WI38 (cell line): ENCODE results near the gene ECE2.
A peak's percentile ranks its signal among the peaks of the same experiment; 100 is the strongest.

Experiments
- H3K4me3 ChIP-seq: 2 replicates; pipeline ENCODE4 v1.5.1; 2011; ENCODE audit warnings: low read depth, mild to moderate bottlenecking, control low read depth, low read length
- TF ChIP-seq, protein P1 (sequence below): IDR thresholded peaks from 2 replicates; pipeline ENCODE4 v1.5.1; 2012; ENCODE audit warnings: low read depth, mild to moderate bottlenecking, control low read depth, low read length

The ECE2 gene

DNA sequence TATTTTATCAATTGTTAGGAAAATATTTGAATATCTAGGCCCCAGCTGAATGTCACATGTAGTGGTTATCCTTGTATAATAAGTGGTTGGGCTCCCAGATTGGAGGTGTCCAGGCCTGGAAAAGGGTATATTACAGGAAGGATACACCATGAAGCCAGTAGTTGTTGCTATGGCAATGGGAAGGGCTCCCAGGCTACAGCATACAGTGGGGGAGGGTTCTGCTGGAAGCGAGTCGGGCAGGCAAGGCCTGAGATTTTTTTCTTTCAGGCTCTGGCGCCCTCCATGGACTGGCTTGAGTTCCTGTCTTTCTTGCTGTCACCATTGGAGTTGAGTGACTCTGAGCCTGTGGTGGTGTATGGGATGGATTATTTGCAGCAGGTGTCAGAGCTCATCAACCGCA, 8.9 kb downstream of the ECE2 start:
- TF ChIP-seq, protein P1, sequence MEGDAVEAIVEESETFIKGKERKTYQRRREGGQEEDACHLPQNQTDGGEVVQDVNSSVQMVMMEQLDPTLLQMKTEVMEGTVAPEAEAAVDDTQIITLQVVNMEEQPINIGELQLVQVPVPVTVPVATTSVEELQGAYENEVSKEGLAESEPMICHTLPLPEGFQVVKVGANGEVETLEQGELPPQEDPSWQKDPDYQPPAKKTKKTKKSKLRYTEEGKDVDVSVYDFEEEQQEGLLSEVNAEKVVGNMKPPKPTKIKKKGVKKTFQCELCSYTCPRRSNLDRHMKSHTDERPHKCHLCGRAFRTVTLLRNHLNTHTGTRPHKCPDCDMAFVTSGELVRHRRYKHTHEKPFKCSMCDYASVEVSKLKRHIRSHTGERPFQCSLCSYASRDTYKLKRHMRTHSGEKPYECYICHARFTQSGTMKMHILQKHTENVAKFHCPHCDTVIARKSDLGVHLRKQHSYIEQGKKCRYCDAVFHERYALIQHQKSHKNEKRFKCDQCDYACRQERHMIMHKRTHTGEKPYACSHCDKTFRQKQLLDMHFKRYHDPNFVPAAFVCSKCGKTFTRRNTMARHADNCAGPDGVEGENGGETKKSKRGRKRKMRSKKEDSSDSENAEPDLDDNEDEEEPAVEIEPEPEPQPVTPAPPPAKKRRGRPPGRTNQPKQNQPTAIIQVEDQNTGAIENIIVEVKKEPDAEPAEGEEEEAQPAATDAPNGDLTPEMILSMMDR = peak; percentile 38; the same call in 1 of the 2 replicates
- no peak overlapping the region for H3K4me3 ChIP-seq

DNA sequence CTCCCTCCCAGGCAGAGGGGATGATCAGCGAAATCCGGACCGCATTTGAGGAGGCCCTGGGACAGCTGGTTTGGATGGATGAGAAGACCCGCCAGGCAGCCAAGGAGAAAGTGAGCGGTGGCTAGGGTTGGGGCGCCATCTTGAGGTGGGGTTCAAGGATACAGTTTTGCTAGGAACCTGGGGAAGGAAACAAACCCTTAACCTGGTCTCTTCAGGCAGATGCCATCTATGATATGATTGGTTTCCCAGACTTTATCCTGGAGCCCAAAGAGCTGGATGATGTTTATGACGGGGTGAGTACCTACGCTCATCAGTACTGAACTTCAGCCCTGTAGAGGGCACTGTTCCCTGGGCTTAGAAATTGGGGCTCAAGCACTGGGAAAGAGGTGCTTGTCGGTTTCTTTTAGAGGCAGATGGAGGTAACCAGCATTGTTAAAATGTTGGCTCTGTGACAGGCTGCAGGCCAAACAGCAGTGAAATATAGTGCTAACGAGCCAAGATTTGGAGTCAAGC, 13.7 kb downstream of the ECE2 start:
- TF ChIP-seq, protein P1 = peak; percentile 59
- no peak overlapping the region for H3K4me3 ChIP-seq

DNA sequence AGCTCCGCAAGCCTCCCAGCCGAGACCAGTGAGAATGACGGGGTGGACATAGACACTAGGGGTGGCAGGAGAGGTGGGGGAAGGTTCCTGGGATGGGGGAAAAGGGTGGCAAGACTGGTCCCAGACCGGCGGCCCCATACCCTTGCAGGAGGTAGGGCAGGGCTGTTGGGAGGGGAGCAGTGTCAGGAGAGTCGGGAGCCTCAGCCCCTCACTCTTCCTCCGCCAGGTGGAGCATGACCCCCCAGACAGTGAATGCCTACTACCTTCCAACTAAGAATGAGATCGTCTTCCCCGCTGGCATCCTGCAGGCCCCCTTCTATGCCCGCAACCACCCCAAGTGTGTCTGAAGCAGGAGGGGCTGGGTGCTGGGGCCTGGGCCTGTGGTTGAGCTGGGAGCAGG, 14.5 kb downstream of the ECE2 start:
- TF ChIP-seq, protein P1 = no peak
- H3K4me3 ChIP-seq = no peak overlapping the region

DNA sequence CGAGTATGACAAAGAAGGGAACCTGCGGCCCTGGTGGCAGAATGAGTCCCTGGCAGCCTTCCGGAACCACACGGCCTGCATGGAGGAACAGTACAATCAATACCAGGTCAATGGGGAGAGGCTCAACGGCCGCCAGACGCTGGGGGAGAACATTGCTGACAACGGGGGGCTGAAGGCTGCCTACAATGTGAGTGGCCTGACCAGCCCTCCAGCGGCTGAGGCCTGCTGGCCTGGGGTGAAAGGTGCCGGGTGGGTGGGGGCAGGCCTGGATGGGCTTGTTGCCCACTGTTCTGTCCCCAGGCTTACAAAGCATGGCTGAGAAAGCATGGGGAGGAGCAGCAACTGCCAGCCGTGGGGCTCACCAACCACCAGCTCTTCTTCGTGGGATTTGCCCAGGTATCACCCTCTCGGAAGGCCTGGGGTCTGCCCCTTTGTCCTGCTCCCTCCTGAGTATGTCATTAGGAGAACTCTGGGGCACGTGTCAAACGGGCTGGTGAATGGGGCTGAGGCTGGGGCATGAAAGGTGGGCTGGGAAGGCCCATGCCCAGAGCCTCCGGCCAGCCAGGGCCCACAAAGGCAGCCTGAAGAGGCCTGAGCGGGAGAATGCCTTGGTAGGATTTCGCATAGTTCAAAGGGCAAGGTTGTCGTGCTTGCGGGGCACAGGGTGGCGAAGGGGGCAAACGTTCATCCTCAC, 15.4 kb downstream of the ECE2 start:
- TF ChIP-seq, protein P1 = no peak
- H3K4me3 ChIP-seq = no peak overlapping the region

DNA sequence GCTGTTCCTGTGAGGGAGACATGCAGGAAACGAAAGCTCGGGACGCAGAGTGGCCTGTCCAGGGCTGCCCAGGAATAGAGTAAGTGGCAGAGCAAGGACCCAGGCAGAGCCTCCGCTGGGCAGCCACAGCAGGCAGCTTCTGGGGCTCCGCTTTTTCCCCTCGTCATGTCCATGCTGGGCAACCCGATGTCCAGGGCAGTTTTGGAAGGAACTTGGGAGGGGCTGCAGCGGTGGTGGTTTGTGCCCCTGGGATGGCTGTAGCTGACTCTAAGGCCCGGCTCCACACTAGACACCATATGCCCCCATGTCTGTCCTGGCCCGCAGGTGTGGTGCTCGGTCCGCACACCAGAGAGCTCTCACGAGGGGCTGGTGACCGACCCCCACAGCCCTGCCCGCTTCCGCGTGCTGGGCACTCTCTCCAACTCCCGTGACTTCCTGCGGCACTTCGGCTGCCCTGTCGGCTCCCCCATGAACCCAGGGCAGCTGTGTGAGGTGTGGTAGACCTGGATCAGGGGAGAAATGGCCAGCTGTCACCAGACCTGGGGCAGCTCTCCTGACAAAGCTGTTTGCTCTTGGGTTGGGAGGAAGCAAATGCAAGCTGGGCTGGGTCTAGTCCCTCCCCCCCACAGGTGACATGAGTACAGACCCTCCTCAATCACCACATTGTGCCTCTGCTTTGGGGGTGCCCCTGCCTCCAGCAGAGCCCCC, 16.1 kb downstream of the ECE2 start:
- TF ChIP-seq, protein P1 = no peak
- no peak overlapping the region for H3K4me3 ChIP-seq

DNA sequence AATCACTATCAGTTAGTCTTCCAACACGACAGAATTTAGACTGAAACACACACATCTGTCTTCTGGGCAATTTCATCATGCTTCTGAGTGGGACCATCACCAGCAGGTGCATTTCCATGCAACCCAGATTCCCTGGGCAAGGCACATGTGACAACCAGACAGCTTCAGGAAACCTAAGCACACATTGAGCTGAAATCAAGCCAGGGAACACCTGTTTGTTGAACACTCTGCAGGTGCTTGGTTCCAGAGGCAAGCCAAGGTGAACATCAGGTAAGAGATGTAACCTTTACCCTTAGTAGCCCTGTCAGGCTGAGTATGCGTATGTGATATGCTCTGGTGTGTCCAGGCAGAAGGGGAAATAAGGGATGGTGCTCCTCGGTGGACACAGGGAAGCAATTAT, 19.9 kb downstream of the ECE2 start:
- no peak overlapping the region for H3K4me3 ChIP-seq
- TF ChIP-seq, protein P1 = no peak

DNA sequence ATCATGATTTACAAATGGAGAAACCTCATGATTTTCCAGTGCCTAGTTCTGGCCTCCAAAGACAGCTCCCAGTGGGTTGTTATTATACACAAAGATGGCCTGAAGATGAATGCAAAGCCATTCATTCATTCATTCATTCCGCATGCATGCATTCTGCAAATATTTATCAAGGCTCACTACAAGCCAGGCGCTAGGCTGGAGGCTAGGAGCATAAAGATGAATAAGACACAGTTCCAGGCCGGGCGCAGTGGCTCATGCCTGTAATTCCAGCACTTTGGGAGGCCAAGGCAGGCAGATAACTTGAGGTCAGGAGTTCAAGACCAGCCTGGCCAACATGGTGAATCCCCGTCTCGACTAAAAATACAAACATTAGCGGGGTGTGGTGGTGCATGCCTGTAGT, 20.8 kb downstream of the ECE2 start:
- TF ChIP-seq, protein P1 = no peak
- no peak overlapping the region for H3K4me3 ChIP-seq
